ENCODE measurements around the gene ZBTB8OS. TPM values are rescaled to one million over a fixed set of nuclear protein-coding genes. Genes with fewer than 3 reads are reported as not detected.

ZBTB8OS gene
- total RNA-seq, 3 donors from 2014 or later (not counting 1 experiment from before 2014, with no cell fraction given): 46.1 to 62.2 (median 55.6) TPM

- Histone ChIP-seq H3K4me1 (ENCODE audit: control insufficient read depth, insufficient read depth, low read length) (no peaks in the 10 kb centered on the region), H3K4me3 (ENCODE audit: low read length) (no peak overlapping the region), H3K9me3 (ENCODE audit: control insufficient read depth, insufficient read depth, low read length) (no peaks in the 10 kb centered on the region), H3K27ac (ENCODE audit: low read length) (no peak overlapping the region), H3K36me3 (ENCODE audit: control insufficient read depth, insufficient read depth, low read length) (no peaks in the 10 kb centered on the region), H3K27me3 (ENCODE audit: control insufficient read depth, insufficient read depth, low read length) (no peaks in the 10 kb centered on the region)
- intact Hi-C loops (cut with micrococcal nuclease): no loop called here
- Mint-ChIP-seq H3K9me3 (no peaks in the 10 kb centered on the region), H3K27ac (no peak overlapping the region), H3K4me3 (no peak overlapping the region), H3K27me3 (ENCODE audit: low read depth in 2 of 2) (no peaks in the 10 kb centered on the region), H3K4me1 (peaks cover 6 to 7% of the 10 kb centered on the region in 2 donors), H3K36me3 (no peaks in the 10 kb centered on the region)
- 88% methylated on average over 5 of the region's 6 CpGs for WGBS (ENCODE audit: insufficient coverage)
- ATAC-seq (no peak), DNase-seq (no peak)
- TF ChIP-seq CTCF (IDR thresholded peaks at IDR 0.05): no peak
Measured at GRCh38 chr1:32693455-32694174, 43.3 kb upstream of the ZBTB8OS start.

GRCh38 chr1:32686387-32686786 lies 36.0 kb upstream of the ZBTB8OS start:
- TF ChIP-seq CTCF (IDR thresholded peaks at IDR 0.05): no peak
- Histone ChIP-seq H3K4me3 (ENCODE audit: low read length) (no peak overlapping the region), H3K4me1 (ENCODE audit: control insufficient read depth, insufficient read depth, low read length) (no peaks in the 10 kb centered on the region), H3K36me3 (ENCODE audit: control insufficient read depth, insufficient read depth, low read length) (peaks cover 28% of the 10 kb centered on the region), H3K27ac (ENCODE audit: low read length) (no peak overlapping the region), H3K27me3 (ENCODE audit: control insufficient read depth, insufficient read depth, low read length) (no peaks in the 10 kb centered on the region), H3K9me3 (ENCODE audit: control insufficient read depth, insufficient read depth, low read length) (no peaks in the 10 kb centered on the region)
- intact Hi-C loops (cut with micrococcal nuclease): no loop called here
- no peaks in the 10 kb centered on the region for H3K9me3 Mint-ChIP-seq
- no peaks in the 10 kb centered on the region for H3K4me1 Mint-ChIP-seq
- ATAC-seq (no peak), DNase-seq (no peak)
- H3K36me3 Mint-ChIP-seq: peaks cover 6% of the 10 kb centered on the region
- no peaks in the 10 kb centered on the region for H3K27me3 Mint-ChIP-seq (ENCODE audit: low read depth in 2 of 2)
- WGBS (ENCODE audit: insufficient coverage): 98% methylated on average over 2 of the region's 2 CpGs
- peak overlapping the region in 1 of 2 donors; percentile 50 for H3K27ac Mint-ChIP-seq
- H3K4me3 Mint-ChIP-seq: no peak overlapping the region

- Mint-ChIP-seq H3K27me3 (ENCODE audit: low read depth in 2 of 2) (no peaks in the 10 kb centered on the region), H3K9me3 (no peaks in the 10 kb centered on the region), H3K4me1 (no peaks in the 10 kb centered on the region), H3K4me3 (no peak overlapping the region), H3K27ac (no peak overlapping the region), H3K36me3 (peaks cover 15% of the 10 kb centered on the region)
- Histone ChIP-seq H3K27me3 (ENCODE audit: control insufficient read depth, insufficient read depth, low read length) (no peaks in the 10 kb centered on the region), H3K4me3 (ENCODE audit: low read length) (no peak overlapping the region), H3K4me1 (ENCODE audit: control insufficient read depth, insufficient read depth, low read length) (no peaks in the 10 kb centered on the region), H3K36me3 (ENCODE audit: control insufficient read depth, insufficient read depth, low read length) (peaks cover 37% of the 10 kb centered on the region), H3K27ac (ENCODE audit: low read length) (no peak overlapping the region), H3K9me3 (ENCODE audit: control insufficient read depth, insufficient read depth, low read length) (no peaks in the 10 kb centered on the region)
- DNase-seq: no peak
- ATAC-seq: peak in 1 of 3 donors; percentile 24
- intact Hi-C loops (cut with micrococcal nuclease): no loop called here
- TF ChIP-seq CTCF (IDR thresholded peaks at IDR 0.05): no peak
- WGBS (ENCODE audit: insufficient coverage): 85% methylated on average over 2 of the region's 2 CpGs
Measured at GRCh38 chr1:32685498-32685897, 35.1 kb upstream of the ZBTB8OS start.
